GM19468 (cell line): ENCODE results near the gene SLC10A7.

ENCODE experiments used
- ATAC-seq: cut with Tn5 transposase; IDR thresholded peaks from one replicate; pipeline ENCODE4 v1.9.1; 2021; ENCODE audit warnings: mild to moderate bottlenecking, moderate library complexity, moderate number of reproducible peaks; ENCODE audit not compliant: unreplicated experiment; ENCODE audit errors: extremely low read depth

The SLC10A7 gene

GRCh38 chr4:146445198-146446150 is 76.3 kb downstream of the SLC10A7 start:
- ATAC-seq, result no peak

GRCh38 chr4:146443525-146443924 is 78.2 kb downstream of the SLC10A7 start:
- ATAC-seq, result no peak

GRCh38 chr4:146442801-146443200 is 78.9 kb downstream of the SLC10A7 start:
- no peak for ATAC-seq

- ATAC-seq, result no peak
Measured at GRCh38 chr4:146439999-146440398, 81.7 kb downstream of the SLC10A7 start.

- no peak for ATAC-seq
Measured at GRCh38 chr4:146439437-146439836, 82.3 kb downstream of the SLC10A7 start.

- no peak for ATAC-seq
Measured at GRCh38 chr4:146437778-146438177, 84.0 kb downstream of the SLC10A7 start.

- no peak for ATAC-seq
Measured at GRCh38 chr4:146436423-146437162, 85.1 kb downstream of the SLC10A7 start.

GRCh38 chr4:146435962-146436361 is 85.8 kb downstream of the SLC10A7 start:
- ATAC-seq, result no peak

GRCh38 chr4:146432065-146432464 is 89.7 kb downstream of the SLC10A7 start:
- ATAC-seq, result no peak

- ATAC-seq, result no peak
Measured at GRCh38 chr4:146428298-146428697, 93.4 kb downstream of the SLC10A7 start.

- ATAC-seq, result no peak
Measured at GRCh38 chr4:146417822-146418221, 103.9 kb downstream of the SLC10A7 start.

GRCh38 chr4:146415829-146416228 is 105.9 kb downstream of the SLC10A7 start:
- ATAC-seq, result no peak

GRCh38 chr4:146407669-146408084 is 114.1 kb downstream of the SLC10A7 start:
- ATAC-seq, result no peak

GRCh38 chr4:146407257-146407656 is 114.5 kb downstream of the SLC10A7 start:
- no peak for ATAC-seq

GRCh38 chr4:146401274-146401673 is 120.5 kb downstream of the SLC10A7 start:
- ATAC-seq, result no peak

GRCh38 chr4:146398896-146399445 is 122.8 kb downstream of the SLC10A7 start:
- ATAC-seq, result no peak

GRCh38 chr4:146398404-146398803 is 123.3 kb downstream of the SLC10A7 start:
- ATAC-seq, result no peak

- ATAC-seq, result no peak
Measured at GRCh38 chr4:146389561-146389960, 132.2 kb downstream of the SLC10A7 start.

- ATAC-seq, result no peak
Measured at GRCh38 chr4:146382194-146382593, 139.5 kb downstream of the SLC10A7 start.

- no peak for ATAC-seq
Measured at GRCh38 chr4:146381263-146381872, 140.4 kb downstream of the SLC10A7 start.
